GM12878 (cell line): ENCODE data around the gene SSBP4. TPM values are rescaled to one million over a fixed set of nuclear protein-coding genes. Genes with fewer than 3 reads are reported as not detected.

Experiments used
- ATAC-seq: fragments of 200-7000 bp; cut with Tn5 transposase; 3 replicates; pipeline ENCODE4 v1.9.1; 2020; ENCODE audit warnings: mild to moderate bottlenecking, moderate library complexity
- BruUV-seq: library from RNA; stranded (reverse); fragments of 400-500 nt; replicated peaks from 2 replicates; lab custom pipeline; 2021; lab: Mats Ljungman, UMichigan
- CTCF ChIA-PET: fragments of 300-600 bp; sonication (Branson Sonifier 250); formaldehyde crosslinking; extraction: SDS; loops from one replicate; lab custom pipeline; 2021; ENCODE audit warnings: inconsistent platforms; lab: Yijun Ruan, JAX
- POLR2A ChIA-PET: fragments of 350-600 bp; formaldehyde crosslinking; extraction: SDS; loops from one replicate; lab custom pipeline; 2021; ENCODE audit warnings: inconsistent platforms; lab: Charles Lee
- RAD21 ChIA-PET: fragments of 300-600 bp; sonication (Branson Sonifier 250); formaldehyde crosslinking; loops from one replicate; lab custom pipeline; 2023; ENCODE audit warnings: antibody characterized with exemption; ENCODE audit not compliant: unreplicated experiment; lab: Charles Lee
- SMC1A ChIA-PET: fragments of 300-600 bp; sonication (Branson Sonifier 250); formaldehyde crosslinking; loops from one replicate; lab custom pipeline; 2023; ENCODE audit not compliant: unreplicated experiment, uncharacterized antibody; lab: Charles Lee
- DNase-seq: peaks from one replicate; pipeline ENCODE4 v3.0.0-alpha.2; 2011; ENCODE audit warnings: low read depth, low spot score
- FAIRE-seq: peaks from 3 replicates; lab custom pipeline; 2011; peaks lifted over from hg19 to GRCh38; lab: Jason Lieb, UNC
- H2AFZ ChIP-seq: 2 replicates; pipeline ENCODE4 v1.6.0; 2011; ENCODE audit warnings: low read depth, low read length, control low read depth; ENCODE audit not compliant: control insufficient read depth
- H3K27ac ChIP-seq: 2 replicates; pipeline ENCODE4 v1.5.1; 2011; ENCODE audit warnings: control low read depth; ENCODE audit not compliant: control insufficient read depth, insufficient read depth
- H3K27me3 ChIP-seq, 2 experiments: replicated peaks in 1 of 2; 2 replicates each; pipeline versions ENCODE4 v1.6.0 to v1.6.1; 2011; ENCODE audit warnings: low read length in 1 of 2; ENCODE audit not compliant: control insufficient read depth in 2 of 2, insufficient read depth in 2 of 2
- H3K36me3 ChIP-seq, 2 experiments: 2 replicates each; pipeline ENCODE4 v1.5.1; 2011; ENCODE audit warnings: low read length in 1 of 2; ENCODE audit not compliant: control insufficient read depth in 2 of 2, insufficient read depth in 2 of 2
- H3K4me1 ChIP-seq: 2 replicates; pipeline ENCODE4 v1.6.1; 2011; ENCODE audit warnings: mild to moderate bottlenecking, low read length, moderate library complexity, mixed read lengths; ENCODE audit not compliant: control insufficient read depth, insufficient read depth
- H3K4me2 ChIP-seq: 2 replicates; pipeline ENCODE4 v1.6.0; 2011; ENCODE audit warnings: control low read depth; ENCODE audit not compliant: control insufficient read depth, insufficient read depth
- H3K4me3 ChIP-seq: fragments of 200-600 bp; sonication (generic); 2 replicates; pipeline ENCODE4 v1.5.1; 2016
- H3K79me2 ChIP-seq: 2 replicates; pipeline ENCODE4 v1.6.0; 2011; ENCODE audit warnings: low read length; ENCODE audit not compliant: control insufficient read depth, insufficient read depth
- H3K9ac ChIP-seq: 2 replicates; pipeline ENCODE4 v1.8.0; 2011; ENCODE audit warnings: low read length, control low read depth, mixed read lengths; ENCODE audit not compliant: control insufficient read depth, insufficient read depth
- H3K9me3 ChIP-seq: replicated peaks from 3 replicates; pipeline ENCODE4 v1.5.1; 2011; ENCODE audit warnings: mild to moderate bottlenecking, low read length; ENCODE audit not compliant: control insufficient read depth, insufficient read depth
- H4K20me1 ChIP-seq: 2 replicates; pipeline ENCODE4 v1.6.0; 2011; ENCODE audit not compliant: control insufficient read depth, insufficient read depth
- BHLHE40 ChIP-seq, 2 experiments: fragments of 450-650 bp in 1 of 2; IDR thresholded peaks; 2 replicates each; pipeline ENCODE4 v1.6.1; 2011 to 2017; ENCODE audit warnings: low read depth in 2 of 2, borderline replicate concordance in 1 of 2, improper control_type of control experiment in 1 of 2, low read length in 1 of 2, mild to moderate bottlenecking in 1 of 2
- CEBPB ChIP-seq, 2 experiments: fragments of 150-350 bp in 1 of 2; IDR thresholded peaks; 2 replicates each; pipeline ENCODE4 v1.6.1; 2012 to 2014; ENCODE audit warnings: low read depth in 2 of 2, low read length in 2 of 2, borderline replicate concordance in 1 of 2, inconsistent platforms in 1 of 2
- CREM ChIP-seq: IDR thresholded peaks from 2 replicates; pipeline ENCODE4 v1.6.1; 2014; ENCODE audit warnings: antibody characterized with exemption, low read depth
- DPF2 ChIP-seq: fragments of 450-650 bp; IDR thresholded peaks from 2 replicates; pipeline ENCODE4 v1.6.1; 2017; ENCODE audit warnings: mild to moderate bottlenecking
- EED ChIP-seq: sonication (generic); IDR thresholded peaks from 2 replicates; pipeline ENCODE4 v1.6.1; 2016; ENCODE audit warnings: antibody characterized with exemption, low read depth
- GABPA ChIP-seq: IDR thresholded peaks from 2 replicates; pipeline ENCODE4 v1.6.1; 2014; ENCODE audit warnings: antibody characterized with exemption, low read depth, mild to moderate bottlenecking, inconsistent platforms
- HDGF ChIP-seq: fragments of 450-650 bp; IDR thresholded peaks from 2 replicates; pipeline ENCODE4 v1.6.1; 2016; ENCODE audit warnings: antibody characterized with exemption
- IKZF1 ChIP-seq: fragments of 450-650 bp; conservative IDR thresholded peaks from 2 replicates; pipeline ENCODE4 v1.6.1; 2017; ENCODE audit warnings: antibody characterized with exemption, mild to moderate bottlenecking
- IKZF2 ChIP-seq, 2 experiments: fragments of 450-650 bp; IDR thresholded peaks; 2 replicates each; pipeline ENCODE4 v1.6.1; 2017; ENCODE audit warnings: mild to moderate bottlenecking in 2 of 2, moderate library complexity in 2 of 2
- KLF5 ChIP-seq: fragments of 450-650 bp; IDR thresholded peaks from 2 replicates; pipeline ENCODE4 v1.6.1; 2014; ENCODE audit warnings: mild to moderate bottlenecking; ENCODE audit not compliant: partially characterized antibody
- NBN ChIP-seq: fragments of 450-650 bp; IDR thresholded peaks from 2 replicates; pipeline ENCODE4 v1.6.1; 2016
- NR2C2 ChIP-seq: IDR thresholded peaks from 2 replicates; pipeline ENCODE4 v1.6.1; 2011; ENCODE audit warnings: borderline replicate concordance, low read depth; ENCODE audit not compliant: control insufficient read depth, insufficient read length
- POLR2AphosphoS2 ChIP-seq: IDR thresholded peaks from 2 replicates; pipeline ENCODE4 v1.6.1; 2011; ENCODE audit warnings: low read depth, mild to moderate bottlenecking, low read length, improper control_type of control experiment, moderate library complexity
- SP1 ChIP-seq: IDR thresholded peaks from one replicate; pipeline ENCODE4 v1.6.1; 2011; ENCODE audit warnings: low read depth, low read length
- SRF ChIP-seq, 2 experiments: IDR thresholded peaks; 2 replicates each; pipeline ENCODE4 v1.6.1; 2011; ENCODE audit warnings: low read depth in 2 of 2, low read length in 2 of 2, mild to moderate bottlenecking in 1 of 2, moderate library complexity in 1 of 2
- TBL1XR1 ChIP-seq: IDR thresholded peaks from 2 replicates; pipeline ENCODE4 v1.6.1; 2012; ENCODE audit warnings: low read depth, low read length, improper control_type of control experiment
- TCF3 ChIP-seq: IDR thresholded peaks from 2 replicates; pipeline ENCODE4 v1.6.1; 2012; ENCODE audit warnings: low read depth, mild to moderate bottlenecking, low read length, borderline replicate concordance; ENCODE audit not compliant: insufficient read depth
- WGBS: methylation state at CpG from one replicate; pipeline ENCODE4 v1.1.6; 2016; ENCODE audit warnings: low lambda C conversion rate; ENCODE audit not compliant: insufficient replicate concordance, insufficient coverage; ENCODE audit errors: missing lambda C conversion rate; 5-methylcytosine and 5-hydroxymethylcytosine counted together
- in situ Hi-C: fragments of 300-500 bp; cut with MboI; formaldehyde crosslinking; loops from 9 replicates; pipeline ENCODE4 v1.14.3; 2018; ENCODE audit warnings: mixed read lengths
- intact Hi-C: fragments of 100-400 bp; cut with micrococcal nuclease; formaldehyde crosslinking; loops from one replicate; pipeline ENCODE4 v1.14.2; 2022; ENCODE audit not compliant: unreplicated experiment
- polyA plus RNA-seq, 11 experiments: library from polyadenylated mRNA; depleted of rRNA in 4 of 11; unstranded in 6 of 11; stranded (reverse) in 5 of 11; fragments of >200 nt; fragmentation: Nextera tagmentation in 4 of 11; fragmentation: Illumina TruSeq in 1 of 11; extraction: Ambion mirVana in 4 of 11; extraction: Trizol in 1 of 11; gene quantifications; 1 replicate in 1 of 11; 2 replicates in 10 of 11; pipeline versions ENCODE4 v1.2.1 to v1.2.3, GENCODE V29; 2011 to 2016; ENCODE audit warnings: inconsistent platforms in 2 of 11, missing spikeins in 2 of 11, low read depth in 1 of 11
- total RNA-seq, 4 experiments: library from RNA; depleted of rRNA in 3 of 4; stranded (reverse); fragments of >200 nt in 3 of 4; fragmentation: Illumina TruSeq in 1 of 4; extraction: Trizol in 1 of 4; gene quantifications; 2 replicates each; pipeline versions ENCODE4 v1.2.1 to v1.2.3, GENCODE V29; 2013 to 2021
- TF ChIP-seq, protein P1 (sequence below), 3 experiments: IDR thresholded peaks in 2 of 3; conservative IDR thresholded peaks in 1 of 3; 2 replicates each; pipeline ENCODE4 v1.5.1; 2011; ENCODE audit warnings: low read depth in 3 of 3, low read length in 3 of 3, mild to moderate bottlenecking in 3 of 3, control low read depth in 2 of 3, moderate library complexity in 2 of 3, inconsistent platforms in 1 of 3, mixed read lengths in 1 of 3; ENCODE audit not compliant: control insufficient read depth in 2 of 3, insufficient read depth in 1 of 3; ENCODE audit errors: extremely low read depth in 1 of 3
- TF ChIP-seq, protein P2 (sequence below): fragments of 450-650 bp; IDR thresholded peaks from 2 replicates; pipeline ENCODE4 v1.6.1; 2017; ENCODE audit warnings: low read depth, mild to moderate bottlenecking, moderate library complexity

SSBP4 gene
- total and polyA plus RNA-seq, 10 of the 15 experiments (the other 5 are each of a cell fraction or from before 2014, with no cell fraction given) = 0.37 to 150 (median 38.9) TPM

DNA sequence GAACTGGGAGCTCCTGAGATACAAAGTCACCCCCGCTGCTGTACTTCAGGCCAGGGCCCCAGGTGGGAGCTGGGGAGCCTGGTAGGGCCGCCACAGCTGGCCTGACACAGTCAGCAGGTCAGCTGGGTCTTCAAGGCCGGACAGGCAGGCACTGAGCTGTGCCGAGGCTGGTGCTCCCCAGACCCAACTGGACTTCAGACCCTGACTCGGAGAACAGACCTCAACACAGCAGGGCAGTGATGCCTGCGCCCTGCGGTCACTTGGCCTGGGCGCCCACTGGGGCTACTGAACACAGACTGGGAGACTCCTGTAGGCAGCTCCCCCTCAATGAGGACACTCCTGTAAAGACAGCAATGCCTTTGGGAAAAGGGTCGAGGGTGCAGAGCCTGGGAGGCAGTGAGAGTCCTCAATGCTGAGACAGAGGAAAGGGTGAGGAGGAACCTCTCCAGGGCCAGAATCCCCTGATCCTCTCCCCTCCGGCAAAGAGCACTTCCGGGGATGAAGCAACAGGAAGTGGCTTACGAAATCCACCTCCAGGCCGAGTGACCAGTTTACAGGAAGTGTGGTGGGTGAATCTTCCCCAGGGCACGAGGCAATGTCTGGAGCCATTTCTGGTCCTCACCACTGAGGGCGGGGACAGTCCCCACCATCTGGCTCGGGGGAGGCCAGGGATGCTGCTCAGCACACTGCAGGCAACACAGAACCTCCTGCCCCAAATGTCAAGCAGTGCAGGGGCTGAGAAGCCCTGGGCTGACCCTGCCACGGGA is 59.5 kb downstream of the SSBP4 start (continued):
- TF ChIP-seq SP1 = peak; percentile 14
- TF ChIP-seq CEBPB (IDR thresholded peaks at IDR 0.05; ENCODE audit: borderline replicate concordance in 1 of 2, low read depth in 2 of 2, low read length in 2 of 2) = peak in 1 of 2 experiments; percentile 85; a peak in 2 of 4 replicates
- TF ChIP-seq IKZF1 = peak; percentile 93
- no peak for TF ChIP-seq POLR2AphosphoS2
- TF ChIP-seq TCF3 = peak; percentile 21; the same call in 1 of the 2 replicates
- peak; percentile 81 to 83 for TF ChIP-seq IKZF2 (IDR thresholded peaks at IDR 0.05)
- peak; percentile 91 for TF ChIP-seq EED
- peak; percentile 39; the same call in 1 of the 2 replicates for TF ChIP-seq CREM

DNA sequence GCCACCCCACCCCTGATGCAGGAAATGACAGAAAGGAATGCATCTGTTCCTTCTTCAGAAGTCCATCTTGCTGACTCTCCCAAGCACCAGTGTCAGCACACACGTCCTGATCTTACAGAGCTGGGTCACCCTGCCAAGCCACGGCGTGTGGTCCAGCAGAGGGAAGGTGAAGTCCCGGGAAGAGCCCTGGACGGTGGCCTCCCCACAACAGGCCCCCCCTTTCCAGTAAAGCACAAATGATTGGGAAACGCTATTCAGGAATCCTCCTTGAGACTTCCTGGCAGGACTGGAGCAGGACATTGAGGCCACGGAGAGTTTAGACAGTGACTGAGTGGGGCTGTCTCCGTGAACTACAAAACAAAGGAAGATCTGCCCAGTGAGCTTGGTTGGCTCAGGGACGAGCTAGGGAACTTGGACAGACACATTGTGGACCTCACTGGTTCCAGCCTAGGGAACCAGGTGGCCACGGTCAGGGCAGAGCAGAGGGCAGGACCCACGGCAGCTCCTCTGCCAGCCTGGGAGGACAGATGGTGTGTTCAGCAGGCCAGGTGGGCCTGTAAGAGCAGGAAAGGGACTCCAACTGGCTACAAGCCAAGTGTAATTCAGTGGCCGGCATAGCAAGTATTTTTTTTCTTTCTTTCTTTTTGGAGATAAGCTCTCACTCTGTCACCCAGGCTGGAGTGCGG is 61.0 kb downstream of the SSBP4 start:
- peak overlapping the region; percentile 11; the same call in 1 of the 2 replicates for H3K27ac ChIP-seq
- POLR2A ChIA-PET = interaction anchor here (0.6 kb wide), 1 partner anchor 43 kb away, joined by 3 read pairs; no protein-coding TSS in a partner anchor
- TF ChIP-seq, protein P1, sequence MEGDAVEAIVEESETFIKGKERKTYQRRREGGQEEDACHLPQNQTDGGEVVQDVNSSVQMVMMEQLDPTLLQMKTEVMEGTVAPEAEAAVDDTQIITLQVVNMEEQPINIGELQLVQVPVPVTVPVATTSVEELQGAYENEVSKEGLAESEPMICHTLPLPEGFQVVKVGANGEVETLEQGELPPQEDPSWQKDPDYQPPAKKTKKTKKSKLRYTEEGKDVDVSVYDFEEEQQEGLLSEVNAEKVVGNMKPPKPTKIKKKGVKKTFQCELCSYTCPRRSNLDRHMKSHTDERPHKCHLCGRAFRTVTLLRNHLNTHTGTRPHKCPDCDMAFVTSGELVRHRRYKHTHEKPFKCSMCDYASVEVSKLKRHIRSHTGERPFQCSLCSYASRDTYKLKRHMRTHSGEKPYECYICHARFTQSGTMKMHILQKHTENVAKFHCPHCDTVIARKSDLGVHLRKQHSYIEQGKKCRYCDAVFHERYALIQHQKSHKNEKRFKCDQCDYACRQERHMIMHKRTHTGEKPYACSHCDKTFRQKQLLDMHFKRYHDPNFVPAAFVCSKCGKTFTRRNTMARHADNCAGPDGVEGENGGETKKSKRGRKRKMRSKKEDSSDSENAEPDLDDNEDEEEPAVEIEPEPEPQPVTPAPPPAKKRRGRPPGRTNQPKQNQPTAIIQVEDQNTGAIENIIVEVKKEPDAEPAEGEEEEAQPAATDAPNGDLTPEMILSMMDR (IDR thresholded peaks at IDR 0.05 in 2 of 3, conservative IDR thresholded peaks at IDR 0.05 in 1 of 3; ENCODE audit: control insufficient read depth in 2 of 3, extremely low read depth in 1 of 3, insufficient read depth in 1 of 3, low read depth in 3 of 3, low read length in 3 of 3) = no peak
- TF ChIP-seq SRF (IDR thresholded peaks at IDR 0.05; ENCODE audit: low read depth in 2 of 2, low read length in 2 of 2) (no peak), DPF2 (no peak), NBN (no peak), KLF5 (no peak), TBL1XR1 (no peak), HDGF (no peak), BHLHE40 (IDR thresholded peaks at IDR 0.05; ENCODE audit: borderline replicate concordance in 1 of 2, low read depth in 2 of 2, low read length in 1 of 2) (no peak), NR2C2 (no peak), GABPA (no peak)
- TF ChIP-seq, protein P2, sequence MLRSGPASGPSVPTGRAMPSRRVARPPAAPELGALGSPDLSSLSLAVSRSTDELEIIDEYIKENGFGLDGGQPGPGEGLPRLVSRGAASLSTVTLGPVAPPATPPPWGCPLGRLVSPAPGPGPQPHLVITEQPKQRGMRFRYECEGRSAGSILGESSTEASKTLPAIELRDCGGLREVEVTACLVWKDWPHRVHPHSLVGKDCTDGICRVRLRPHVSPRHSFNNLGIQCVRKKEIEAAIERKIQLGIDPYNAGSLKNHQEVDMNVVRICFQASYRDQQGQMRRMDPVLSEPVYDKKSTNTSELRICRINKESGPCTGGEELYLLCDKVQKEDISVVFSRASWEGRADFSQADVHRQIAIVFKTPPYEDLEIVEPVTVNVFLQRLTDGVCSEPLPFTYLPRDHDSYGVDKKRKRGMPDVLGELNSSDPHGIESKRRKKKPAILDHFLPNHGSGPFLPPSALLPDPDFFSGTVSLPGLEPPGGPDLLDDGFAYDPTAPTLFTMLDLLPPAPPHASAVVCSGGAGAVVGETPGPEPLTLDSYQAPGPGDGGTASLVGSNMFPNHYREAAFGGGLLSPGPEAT = no peak

More for the DNA sequence above, 61.0 kb downstream of the SSBP4 start:
- SMC1A ChIA-PET = no interaction called here
- peaks cover 29% of the 10 kb centered on the region for H3K4me1 ChIP-seq
- H4K20me1 ChIP-seq = peaks cover 2% of the 10 kb centered on the region
- intact Hi-C loops (no loop called here), in situ Hi-C loops (no loop called here)
- RAD21 ChIA-PET = no interaction called here
- peak overlapping the region; percentile 30; the same call in 1 of the 2 replicates for H3K4me2 ChIP-seq
- no peak overlapping the region for H2AFZ ChIP-seq
- CTCF ChIA-PET = interaction anchor here (0.8 to 1.6 kb wide), 2 partner anchors 9 to 10 kb away, joined by 3 to 5 read pairs; no protein-coding TSS in a partner anchor
- H3K4me3 ChIP-seq = no peak overlapping the region
- no peaks in the 10 kb centered on the region for H3K27me3 ChIP-seq
- no peak for ATAC-seq
- no peaks in the 10 kb centered on the region for H3K9me3 ChIP-seq
- no peak for DNase-seq
- H3K36me3 ChIP-seq = peaks cover 0 to 6% of the 10 kb centered on the region in 2 experiments; a peak in 2 of 4 replicates
- peaks cover 55% of the 10 kb centered on the region for H3K79me2 ChIP-seq
- FAIRE-seq = peak; percentile 38
- 91% methylated on average over 13 of the region's 13 CpGs for WGBS
- no peak overlapping the region for H3K9ac ChIP-seq
- BruUV-seq = no TSS peak
